Activated CD8-positive, alpha-beta T cell treated with anti-CD3 and anti-CD28 coated beads, Interleukin-2, amount 10 ng/mL, durations not matched to agents 7 days and 5 days (primary cell): Measurements from ENCODE around the gene MFSD6. TPM values are rescaled to one million over a fixed set of nuclear protein-coding genes. Genes with fewer than 3 reads are reported as not detected.
"Not testable (repeated sequence)": the region's sequence is repeated elsewhere in the genome, so short reads cannot be mapped to it uniquely, and the experiment has no call there.

Experiments used
- ATAC-seq: fragments of 150-1000 bp; cut with Tn5 transposase; one replicate; pipeline ENCODE4 v1.10.0; 2021; ENCODE audit warnings: moderate library complexity
- CTCF ChIA-PET: fragments of 350-600 bp; sonication (Branson Sonifier 250); formaldehyde crosslinking; loops from one replicate; lab custom pipeline; 2021; ENCODE audit warnings: antibody characterized with exemption; lab: Charles Lee
- POLR2A ChIA-PET: fragments of 350-600 bp; sonication (Branson Sonifier 250); formaldehyde crosslinking; loops from one replicate; lab custom pipeline; 2021; ENCODE audit warnings: antibody characterized with exemption; lab: Charles Lee
- DNase-seq: peaks from one replicate; pipeline ENCODE4 v3.0.0-alpha.2; 2020
- H3K27ac Mint-ChIP-seq: one replicate; pipeline ENCODE4 v1.8.0; 2021; ENCODE audit warnings: mild to moderate bottlenecking, mixed read lengths
- H3K27me3 Mint-ChIP-seq: one replicate; pipeline ENCODE4 v1.8.0; 2021; ENCODE audit warnings: low read depth, mixed read lengths
- H3K36me3 Mint-ChIP-seq: one replicate; pipeline ENCODE4 v1.8.0; 2021; ENCODE audit warnings: low read depth, mixed read lengths
- H3K4me1 Mint-ChIP-seq: one replicate; pipeline ENCODE4 v1.8.0; 2021; ENCODE audit warnings: low read depth, mixed read lengths
- H3K4me3 Mint-ChIP-seq: one replicate; pipeline ENCODE4 v1.8.0; 2021; ENCODE audit warnings: mild to moderate bottlenecking, mixed read lengths
- H3K9me3 Mint-ChIP-seq: one replicate; pipeline ENCODE4 v1.8.0; 2022; ENCODE audit warnings: mixed read lengths; ENCODE audit not compliant: insufficient read depth
- total RNA-seq, 2 experiments: library from RNA; stranded (reverse); gene quantifications; one replicate each; pipeline ENCODE4 v1.2.3, GENCODE V29; 2021

Gene MFSD6
- total RNA-seq, 2 experiments from 2014 or later, result 51.8 to 53.2 TPM

DNA sequence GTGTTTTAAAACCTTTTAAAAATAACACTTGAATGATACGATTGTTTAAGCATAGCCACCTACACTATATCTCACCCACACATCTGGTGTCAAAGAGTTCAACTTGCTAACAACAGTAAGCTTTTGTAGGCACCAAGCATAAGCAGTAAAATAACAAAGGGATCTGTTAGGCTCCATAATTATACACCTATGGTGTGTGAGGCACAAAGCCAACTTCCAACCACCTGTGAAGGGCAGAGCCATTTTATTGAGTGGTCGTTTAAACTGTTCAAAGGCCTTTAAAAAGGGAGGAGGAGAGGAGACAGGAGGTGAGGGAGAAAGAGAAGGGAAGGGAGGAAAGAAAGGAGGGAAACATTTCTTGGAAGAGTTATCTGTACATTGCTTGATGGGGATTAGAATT is 98.5 kb downstream of the MFSD6 start:
- Mint-ChIP-seq H3K4me3 (no peak overlapping the region), H3K9me3 (no peaks in the 10 kb centered on the region), H3K27me3 (no peaks in the 10 kb centered on the region), H3K36me3 (peaks cover 45% of the 10 kb centered on the region), H3K27ac (no peak overlapping the region), H3K4me1 (no peaks in the 10 kb centered on the region)
- ChIA-PET CTCF (interaction anchor here (0.6 kb wide), 1 partner anchor 96 kb away, joined by 3 read pairs; no protein-coding TSS in a partner anchor), POLR2A (no interaction called here)
- ATAC-seq (no peak), DNase-seq (no peak)

DNA sequence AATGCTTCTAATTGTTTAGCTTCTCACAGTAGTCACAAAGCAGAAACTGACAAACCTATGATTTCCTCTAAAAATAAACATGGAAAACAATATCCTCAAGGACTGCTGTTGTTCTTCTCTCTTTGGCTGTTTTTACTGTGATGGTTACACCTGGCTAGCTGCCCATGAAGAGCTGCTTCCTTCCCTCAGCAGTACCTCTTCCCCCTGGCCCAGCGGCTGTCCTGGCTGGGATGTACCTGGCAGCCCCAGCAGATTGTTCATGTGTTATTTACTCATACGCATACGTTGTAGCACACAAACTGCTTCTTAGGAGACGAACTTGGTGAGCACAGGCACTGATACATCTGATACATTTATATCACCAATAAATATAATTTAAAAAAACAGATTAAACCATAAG is 99.0 kb downstream of the MFSD6 start:
- Mint-ChIP-seq H3K27ac (peak overlapping the region; percentile 32), H3K27me3 (no peaks in the 10 kb centered on the region), H3K36me3 (peaks cover 45% of the 10 kb centered on the region), H3K4me3 (no peak overlapping the region), H3K9me3 (no peaks in the 10 kb centered on the region), H3K4me1 (no peaks in the 10 kb centered on the region)
- ChIA-PET CTCF (no interaction called here), POLR2A (interaction anchor here (0.7 kb wide), 1 partner anchor 99 kb away, joined by 5 read pairs; the partner anchor contains the start of gene MFSD6)
- ATAC-seq (no peak), DNase-seq (no peak)

DNA sequence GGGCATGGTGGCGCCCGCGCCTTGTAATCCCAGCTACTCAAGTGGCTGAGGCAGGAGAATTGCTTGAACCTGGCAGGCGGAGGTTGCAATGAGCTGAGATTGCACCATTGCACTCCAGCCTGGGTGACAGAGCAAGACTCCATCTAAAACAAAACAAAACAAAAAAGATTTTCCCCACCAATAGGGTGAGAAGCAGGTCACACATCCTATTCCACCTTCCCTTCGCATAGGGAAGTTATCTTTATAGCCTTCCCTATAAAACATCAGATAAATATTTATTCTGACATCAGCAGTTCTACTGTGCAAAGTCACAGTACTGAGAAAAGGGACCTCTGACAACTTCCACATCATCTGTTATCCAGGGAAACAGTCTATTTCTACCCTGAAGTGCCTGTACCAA is 101.7 kb downstream of the MFSD6 start:
- H3K9me3 Mint-ChIP-seq, H3K4me3 Mint-ChIP-seq, H3K4me1 Mint-ChIP-seq, H3K27ac Mint-ChIP-seq, CTCF ChIA-PET, DNase-seq, ATAC-seq, H3K27me3 Mint-ChIP-seq, POLR2A ChIA-PET: not testable (repeated sequence)
- peaks cover 48% of the 10 kb centered on the region for H3K36me3 Mint-ChIP-seq

DNA sequence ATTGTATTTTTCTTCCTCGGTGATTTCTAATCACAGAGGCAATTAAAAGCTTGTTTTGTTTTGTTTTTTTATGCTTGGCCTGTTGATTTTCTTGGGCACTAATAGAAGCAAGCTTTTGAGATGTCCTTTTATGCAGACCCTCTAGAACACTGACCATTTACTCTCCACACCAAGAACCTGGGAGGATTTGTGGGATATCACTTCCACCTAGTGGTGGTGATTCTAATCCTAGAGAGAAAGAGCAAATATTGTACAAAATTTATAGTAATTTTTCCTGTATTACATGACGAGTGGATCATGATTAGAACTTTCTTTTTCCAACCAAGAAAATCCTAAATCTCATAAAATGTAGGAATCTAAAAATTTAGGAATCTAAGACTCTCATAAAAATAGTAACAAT is 102.9 kb downstream of the MFSD6 start:
- ATAC-seq, result no peak
- no peak for DNase-seq
- POLR2A ChIA-PET, result no interaction called here
- H3K4me3 Mint-ChIP-seq, result no peak overlapping the region
- H3K36me3 Mint-ChIP-seq, result peaks cover 45% of the 10 kb centered on the region
- CTCF ChIA-PET, result no interaction called here
- no peak overlapping the region for H3K27ac Mint-ChIP-seq
- H3K27me3 Mint-ChIP-seq, result no peaks in the 10 kb centered on the region
- H3K4me1 Mint-ChIP-seq, result peaks cover 19% of the 10 kb centered on the region
- no peaks in the 10 kb centered on the region for H3K9me3 Mint-ChIP-seq

DNA sequence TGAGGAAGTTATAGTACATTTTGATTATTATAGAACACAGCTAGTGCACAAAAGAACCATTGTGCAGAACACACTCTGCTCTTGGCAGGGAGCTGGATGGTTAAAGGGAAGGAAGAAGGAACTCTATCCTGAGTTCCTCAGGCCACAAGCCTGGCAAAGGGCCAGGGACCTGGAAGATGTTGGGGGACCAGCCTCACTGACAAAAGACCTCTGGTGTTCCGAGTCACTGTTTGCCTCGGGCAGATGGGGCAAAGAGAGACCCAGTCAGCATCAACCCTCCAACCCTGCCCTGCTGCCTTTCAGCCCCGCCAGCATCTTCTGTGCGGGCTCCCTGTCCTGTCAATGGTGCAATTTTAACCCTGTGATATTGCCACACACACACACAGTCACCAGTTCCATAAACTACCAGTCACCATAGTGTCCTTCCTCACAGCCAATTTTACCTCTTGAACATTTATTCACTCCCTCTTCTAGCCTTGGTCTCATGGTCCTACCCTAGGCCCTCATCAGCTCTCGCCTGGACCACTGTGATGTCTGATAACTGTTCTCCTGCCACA is 104.5 kb downstream of the MFSD6 start:
- Mint-ChIP-seq H3K4me1 (peaks cover 25% of the 10 kb centered on the region), H3K9me3 (no peaks in the 10 kb centered on the region), H3K4me3 (no peak overlapping the region), H3K36me3 (peaks cover 46% of the 10 kb centered on the region), H3K27ac (peak overlapping the region; percentile 30), H3K27me3 (no peaks in the 10 kb centered on the region)
- ChIA-PET CTCF (no interaction called here), POLR2A (interaction anchor here (1.2 kb wide), 1 partner anchor 23 kb away, joined by 4 read pairs; no protein-coding TSS in a partner anchor)
- ATAC-seq (no peak), DNase-seq (no peak)

DNA sequence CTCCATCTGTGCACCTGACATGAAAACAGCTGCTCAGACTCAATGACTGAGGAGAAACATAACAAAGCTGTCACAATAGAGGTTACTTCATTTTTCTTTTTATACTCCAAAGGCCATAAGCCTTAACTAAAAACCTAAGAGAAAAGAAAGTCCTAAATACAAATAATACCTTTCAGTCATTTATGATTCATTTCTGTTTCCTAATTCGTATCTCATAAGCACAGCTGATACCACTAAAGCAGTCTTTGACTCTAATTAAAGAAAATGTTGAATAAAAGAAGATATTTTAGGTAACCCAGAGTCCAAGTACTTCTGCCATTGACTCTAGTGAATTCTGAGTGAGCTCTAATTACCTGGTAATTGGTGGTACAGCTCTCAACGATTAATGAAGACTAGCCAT is 105.7 kb downstream of the MFSD6 start:
- no peaks in the 10 kb centered on the region for H3K9me3 Mint-ChIP-seq
- DNase-seq, result no peak
- no peaks in the 10 kb centered on the region for H3K27me3 Mint-ChIP-seq
- H3K27ac Mint-ChIP-seq, result peak overlapping the region; percentile 4
- H3K4me3 Mint-ChIP-seq, result no peak overlapping the region
- ATAC-seq, result no peak
- POLR2A ChIA-PET, result interaction anchor here (1.3 kb wide), 1 partner anchor 20 kb away, joined by 5 read pairs; the partner anchor contains the start of gene NEMP2
- peaks cover 25% of the 10 kb centered on the region for H3K4me1 Mint-ChIP-seq
- peaks cover 57% of the 10 kb centered on the region for H3K36me3 Mint-ChIP-seq
- CTCF ChIA-PET, result no interaction called here

DNA sequence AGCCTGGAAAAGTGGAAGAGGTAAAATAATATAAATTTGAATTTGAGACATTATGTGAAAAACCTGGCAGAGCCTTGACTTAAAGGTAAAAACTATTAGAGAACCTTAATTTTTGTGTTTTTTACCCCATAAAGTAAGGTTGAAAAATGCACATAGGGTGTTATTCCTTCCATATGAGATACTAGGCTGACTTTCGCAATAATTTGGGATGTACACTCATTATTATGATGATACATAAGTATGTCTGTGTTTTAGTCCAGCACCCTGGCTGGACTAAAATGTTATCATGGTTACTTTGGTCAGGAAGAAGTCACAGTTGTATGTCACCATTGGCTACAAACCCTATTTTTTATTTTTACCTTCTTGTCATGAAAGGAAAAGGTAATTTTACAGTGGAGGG is 106.5 kb downstream of the MFSD6 start:
- CTCF ChIA-PET, result interaction anchor here (1.8 kb wide), 1 partner anchor 196 kb away, joined by 4 read pairs; the partner anchor contains the start of gene HIBCH
- DNase-seq (no peak), ATAC-seq (no peak)
- peaks cover 31% of the 10 kb centered on the region for H3K4me1 Mint-ChIP-seq
- peaks cover 58% of the 10 kb centered on the region for H3K36me3 Mint-ChIP-seq
- POLR2A ChIA-PET, result interaction anchor here (1.3 kb wide), 1 partner anchor 19 kb away, joined by 5 read pairs; the partner anchor contains the start of gene NEMP2
- no peak overlapping the region for H3K27ac Mint-ChIP-seq
- H3K4me3 Mint-ChIP-seq, result no peak overlapping the region
- no peaks in the 10 kb centered on the region for H3K27me3 Mint-ChIP-seq
- no peaks in the 10 kb centered on the region for H3K9me3 Mint-ChIP-seq

DNA sequence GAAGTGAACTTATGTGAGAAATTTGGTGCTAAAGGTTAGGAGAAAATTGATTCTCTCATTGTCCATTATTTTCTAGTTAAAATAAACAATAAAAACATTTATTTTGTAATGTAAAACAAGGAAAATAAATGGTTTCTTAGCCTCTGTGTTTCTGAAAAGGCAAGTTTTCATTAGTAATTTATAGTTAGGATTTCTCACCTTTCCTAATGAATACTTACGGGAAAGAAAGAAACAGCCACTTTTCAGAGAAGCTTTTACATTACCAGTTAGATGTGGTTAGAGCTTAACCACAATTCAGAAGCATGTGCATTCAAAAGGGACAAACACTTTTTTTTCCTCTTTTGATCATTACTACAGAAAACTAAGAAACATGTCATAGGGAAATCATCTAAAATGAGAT is 107.5 kb downstream of the MFSD6 start:
- ChIA-PET POLR2A (interaction anchor here (1.8 kb wide), 1 partner anchor 18 kb away, joined by 8 read pairs; the partner anchor contains the start of gene NEMP2), CTCF (interaction anchor here (1.8 kb wide), 1 partner anchor 197 kb away, joined by 4 read pairs; the partner anchor contains the start of gene HIBCH)
- ATAC-seq (peak; percentile 53), DNase-seq (no peak)
- Mint-ChIP-seq H3K27ac (peak overlapping the region; percentile 69), H3K4me1 (peaks cover 41% of the 10 kb centered on the region), H3K36me3 (peaks cover 59% of the 10 kb centered on the region), H3K27me3 (no peaks in the 10 kb centered on the region), H3K9me3 (no peaks in the 10 kb centered on the region), H3K4me3 (no peak overlapping the region)

DNA sequence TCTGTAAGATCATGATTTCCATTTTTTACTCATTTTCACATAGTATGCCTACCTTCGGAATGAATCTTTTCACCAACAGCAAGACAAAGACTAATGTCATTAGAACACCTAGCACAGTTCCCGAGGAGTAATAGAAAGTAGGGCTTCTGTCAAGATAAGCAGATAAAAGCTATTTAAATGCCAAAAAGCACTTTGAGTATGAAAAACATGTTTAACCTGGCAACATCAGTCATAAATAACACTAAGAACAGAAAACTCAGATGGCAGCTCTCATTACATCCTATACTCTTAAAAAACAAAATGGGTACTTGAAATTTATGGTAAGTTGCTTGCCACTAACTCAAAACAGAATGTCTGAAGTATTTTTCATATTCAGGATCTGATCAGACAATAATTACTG is 109.3 kb downstream of the MFSD6 start:
- Mint-ChIP-seq H3K27ac (no peak overlapping the region), H3K36me3 (peaks cover 69% of the 10 kb centered on the region), H3K4me1 (peaks cover 53% of the 10 kb centered on the region), H3K4me3 (no peak overlapping the region), H3K27me3 (no peaks in the 10 kb centered on the region), H3K9me3 (no peaks in the 10 kb centered on the region)
- no peak for DNase-seq
- ChIA-PET POLR2A (interaction anchor here (1.8 kb wide), 1 partner anchor 17 kb away, joined by 8 read pairs; the partner anchor contains the start of gene NEMP2), CTCF (interaction anchor here (1.7 kb wide), 1 partner anchor 13 kb away, joined by 5 read pairs; no protein-coding TSS in a partner anchor)
- ATAC-seq, result no peak

DNA sequence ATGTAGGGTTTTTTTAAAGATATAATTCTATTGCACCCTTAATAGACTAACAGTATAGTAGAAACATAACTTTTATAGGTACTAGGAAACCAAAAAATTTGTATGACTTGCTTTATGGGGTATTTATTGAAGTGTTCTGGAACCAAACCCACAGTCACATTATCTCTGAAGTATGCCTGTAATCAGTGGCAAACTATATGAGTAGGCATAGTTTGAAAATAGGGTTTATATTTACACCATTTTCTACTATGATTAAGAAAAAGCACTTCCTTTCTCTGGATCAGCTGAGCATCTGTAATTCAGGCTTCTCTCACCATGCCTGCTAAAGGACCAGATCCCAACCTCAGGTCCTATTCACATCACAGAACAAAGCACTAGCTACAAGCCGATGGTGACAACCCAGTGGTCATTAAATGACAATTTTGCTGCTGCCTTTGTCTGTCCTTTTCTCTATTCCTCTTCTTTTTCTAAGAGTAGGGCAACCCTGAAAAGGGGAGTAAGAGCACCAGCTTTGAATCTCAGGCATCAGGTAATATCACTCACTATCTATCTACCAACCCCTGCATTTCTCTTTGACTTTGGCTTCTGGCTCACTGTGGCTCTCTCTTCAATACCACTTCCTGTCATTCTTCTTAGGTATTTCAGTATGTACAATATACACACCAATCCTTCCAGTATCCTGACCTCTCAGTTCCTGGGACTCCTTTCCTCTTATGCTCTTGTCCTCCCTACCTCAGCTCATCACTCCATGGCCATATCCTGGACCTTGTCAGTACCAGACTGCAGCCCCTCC is 112.0 kb downstream of the MFSD6 start:
- Mint-ChIP-seq H3K36me3 (peaks cover 58% of the 10 kb centered on the region), H3K4me3 (peak overlapping the region; percentile 0)
- CTCF ChIA-PET, result interaction anchor here (1.6 kb wide), 1 partner anchor 116 kb away, joined by 3 read pairs; no protein-coding TSS in a partner anchor

DNA sequence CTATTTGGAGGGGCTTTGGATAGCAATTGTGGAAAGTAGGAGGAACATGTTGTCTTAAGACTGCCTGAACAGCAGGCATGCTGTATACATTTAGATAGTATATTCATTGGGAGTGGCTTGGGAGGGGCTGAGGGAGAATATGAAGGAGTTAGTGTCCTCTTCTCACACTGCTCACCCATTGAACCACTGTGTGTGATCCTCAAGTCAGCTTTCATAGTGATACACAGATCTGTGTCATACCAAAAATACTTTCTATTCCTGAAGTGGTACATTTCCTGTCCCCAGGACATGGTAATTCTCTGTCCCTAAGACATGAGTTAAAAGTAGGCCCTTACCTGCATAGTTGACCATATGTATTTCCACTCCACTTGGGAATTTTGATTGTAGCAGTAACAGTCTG is 116.8 kb downstream of the MFSD6 start:
- H3K27ac Mint-ChIP-seq, result no peak overlapping the region
- H3K27me3 Mint-ChIP-seq, result no peaks in the 10 kb centered on the region
- H3K9me3 Mint-ChIP-seq, result no peaks in the 10 kb centered on the region
- no peak for DNase-seq
- ChIA-PET CTCF (no interaction called here), POLR2A (interaction anchor here (1.6 kb wide), 1 partner anchor 9 kb away, joined by 7 read pairs; the partner anchor contains the start of gene NEMP2)
- H3K36me3 Mint-ChIP-seq, result peaks cover 41% of the 10 kb centered on the region
- H3K4me1 Mint-ChIP-seq, result peaks cover 43% of the 10 kb centered on the region
- no peak for ATAC-seq
- H3K4me3 Mint-ChIP-seq, result no peak overlapping the region

More for the DNA sequence above, 112.0 kb downstream of the MFSD6 start:
- DNase-seq, result peak; percentile 41
- POLR2A ChIA-PET, result interaction anchor here (0.8 to 3.1 kb wide), 3 partner anchors 12 to 19 kb away, joined by 3 to 18 read pairs (median 3); partner anchors contain the start of gene NEMP2
- H3K9me3 Mint-ChIP-seq, result no peaks in the 10 kb centered on the region
- H3K4me1 Mint-ChIP-seq, result peaks cover 44% of the 10 kb centered on the region
- no peaks in the 10 kb centered on the region for H3K27me3 Mint-ChIP-seq
- H3K27ac Mint-ChIP-seq, result peak overlapping the region; percentile 68
- peak; percentile 84 for ATAC-seq
